Adrenal gland (tissue), 12 donors: ENCODE measurements around the gene EXOSC9. TPM values are rescaled to one million over a fixed set of nuclear protein-coding genes. Genes with fewer than 3 reads are reported as not detected.

Source experiments
- DNase-seq, 7 donors: peaks; one replicate each; pipeline ENCODE4 v3.0.0-alpha.2; 2019 to 2020
- H3K27ac ChIP-seq, 5 donors: fragments of 200-600 bp; sonication (generic) in 4 of 5; 1 replicate in 3 of 5; 2 replicates in 2 of 5; pipeline versions ENCODE4 v1.5.1 to v1.8.0; 2016 to 2020; ENCODE audit warnings: mild to moderate bottlenecking in 1 of 5
- H3K27me3 ChIP-seq: fragments of 200-600 bp; 2 replicates; pipeline ENCODE4 v1.8.0; 2021
- H3K36me3 ChIP-seq, 2 donors: fragments of 200-600 bp; replicated peaks in 1 of 2; 1 replicate in 1 of 2; 2 replicates in 1 of 2; pipeline versions ENCODE4 v1.5.1 to v1.8.0; 2018 to 2022
- H3K4me1 ChIP-seq, 2 donors: fragments of 200-600 bp; replicated peaks in 1 of 2; 1 replicate in 1 of 2; 2 replicates in 1 of 2; pipeline versions ENCODE4 v1.5.1 to v1.8.0; 2018 to 2021
- H3K4me3 ChIP-seq, 4 donors: fragments of 200-600 bp; sonication (generic) in 3 of 4; one replicate each; pipeline ENCODE4 v1.5.1; 2016 to 2018
- H3K9me3 ChIP-seq, 3 donors: fragments of 200-600 bp; sonication (generic) in 1 of 3; replicated peaks in 1 of 3; 1 replicate in 2 of 3; 2 replicates in 1 of 3; pipeline versions ENCODE4 v1.5.1 to v1.8.0; 2016 to 2021
- POLR2A ChIP-seq, 2 donors: fragments of 450-650 bp; IDR thresholded peaks; one replicate each; pipeline ENCODE4 v1.6.1; 2017; ENCODE audit warnings: antibody characterized with exemption in 2 of 2, mild to moderate bottlenecking in 2 of 2, moderate library complexity in 1 of 2
- WGBS, 4 donors: extraction: QIAGEN DNeasy Blood & Tissue Kit in 2 of 4; methylation state at CpG; one replicate each; pipeline versions ENCODE4 v1.1.5 to v1.1.7; 2013 to 2017; 5-methylcytosine and 5-hydroxymethylcytosine counted together
- intact Hi-C, 2 donors: fragments of 100-400 bp; cut with DNase I; formaldehyde crosslinking; loops; one replicate each; pipeline versions ENCODE4 v1.14.1 to v1.15.0; 2022 to 2023
- polyA plus RNA-seq, 3 donors: library from polyadenylated mRNA; stranded (reverse); fragments of 200-250 nt in 2 of 3; fragments of 350-450 nt in 1 of 3; fragmentation: Illumina TruSeq in 1 of 3; extraction: RNeasy Lipid Tissue Mini Kit (QIAGEN cat#74804) in 1 of 3; gene quantifications; one replicate each; pipeline ENCODE4 v1.2.3, GENCODE V29; 2013 to 2014
- total RNA-seq, 9 donors: library from RNA; depleted of rRNA in 4 of 9; stranded (reverse); fragments of >200 nt in 4 of 9; fragments of 120-200 nt in 1 of 9; fragmentation: NEBNext Ultra II Directional in 1 of 9; extraction: Animal tissue kit (Norgen Biotek cat#: 25700) in 1 of 9; gene quantifications; one replicate each; pipeline versions ENCODE4 v1.1.0 to v1.2.4, GENCODE V29; 2013 to 2023
- TF ChIP-seq, protein P1 (sequence below), 6 experiments: fragments of 450-650 bp in 4 of 6; fragments of 200-600 bp in 2 of 6; sonication (generic) in 1 of 6; IDR thresholded peaks; 1 replicate in 5 of 6; 2 replicates in 1 of 6; pipeline versions ENCODE4 v1.5.1 to v1.8.0; 2016 to 2021; ENCODE audit warnings: antibody characterized with exemption in 6 of 6, mild to moderate bottlenecking in 2 of 6, moderate library complexity in 1 of 6
- donor health status: healthy with polysubstance abuse.
- donor health status: Bipolar disorder and iron deficiency.
- donor health status: DM: yes; HTN: yes; CAD: no.
- donor health status: DM: no; HTN: no; CAD: no.
- donor health status: DM: no; HTN: no; CAD: no.
- donor health status: DM: yes; HTN: yes; CAD: no.

The EXOSC9 gene
- total and polyA plus RNA-seq, 12 donors, result 10.6 to 41.3 (median 22.1) TPM

DNA sequence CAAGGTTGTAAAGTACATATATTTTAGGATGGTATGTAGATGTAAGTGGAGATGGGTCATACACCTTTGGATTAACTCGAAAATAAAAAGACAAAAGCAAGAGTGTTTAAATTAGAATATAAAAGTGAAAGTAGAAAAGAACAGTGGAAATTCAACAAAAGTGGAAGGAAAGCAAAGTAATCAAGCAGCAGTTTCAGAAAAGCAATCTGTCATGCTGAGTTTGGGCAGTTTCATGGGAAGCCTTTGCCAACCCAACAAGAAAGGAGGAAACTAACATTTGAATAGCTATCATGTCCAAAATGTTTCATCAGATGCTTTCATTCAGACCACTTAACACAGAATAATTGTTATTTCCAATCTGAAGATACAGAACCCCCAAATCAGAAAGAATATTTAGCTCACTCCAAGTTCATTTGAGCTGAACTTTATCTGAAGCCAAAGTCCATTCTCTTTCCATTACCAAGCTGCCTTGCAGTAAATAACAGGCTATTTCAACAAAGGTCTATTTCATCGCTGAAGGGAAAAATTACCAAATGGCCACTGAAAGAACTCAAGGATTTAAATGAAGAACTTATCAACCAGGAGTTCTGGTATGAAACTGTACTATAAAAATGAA, 1.8 kb upstream of the EXOSC9 start:
- WGBS, 4 donors, result 73 to 76% (median 74%) methylated on average over 2 of the region's 2 CpGs
- Histone ChIP-seq H3K9me3 (no peaks in the 10 kb centered on the region), H3K4me3 (no peak overlapping the region), H3K27ac (no peak overlapping the region), H3K4me1 (peaks cover 0 to 10% of the 10 kb centered on the region in 2 donors), H3K36me3 (peaks cover 0 to 16% of the 10 kb centered on the region in 2 donors), H3K27me3 (no peaks in the 10 kb centered on the region)
- intact Hi-C loops, result no loop called here
- no peak for DNase-seq
- no peak for TF ChIP-seq POLR2A (IDR thresholded peaks at IDR 0.05)
- TF ChIP-seq, protein P1, sequence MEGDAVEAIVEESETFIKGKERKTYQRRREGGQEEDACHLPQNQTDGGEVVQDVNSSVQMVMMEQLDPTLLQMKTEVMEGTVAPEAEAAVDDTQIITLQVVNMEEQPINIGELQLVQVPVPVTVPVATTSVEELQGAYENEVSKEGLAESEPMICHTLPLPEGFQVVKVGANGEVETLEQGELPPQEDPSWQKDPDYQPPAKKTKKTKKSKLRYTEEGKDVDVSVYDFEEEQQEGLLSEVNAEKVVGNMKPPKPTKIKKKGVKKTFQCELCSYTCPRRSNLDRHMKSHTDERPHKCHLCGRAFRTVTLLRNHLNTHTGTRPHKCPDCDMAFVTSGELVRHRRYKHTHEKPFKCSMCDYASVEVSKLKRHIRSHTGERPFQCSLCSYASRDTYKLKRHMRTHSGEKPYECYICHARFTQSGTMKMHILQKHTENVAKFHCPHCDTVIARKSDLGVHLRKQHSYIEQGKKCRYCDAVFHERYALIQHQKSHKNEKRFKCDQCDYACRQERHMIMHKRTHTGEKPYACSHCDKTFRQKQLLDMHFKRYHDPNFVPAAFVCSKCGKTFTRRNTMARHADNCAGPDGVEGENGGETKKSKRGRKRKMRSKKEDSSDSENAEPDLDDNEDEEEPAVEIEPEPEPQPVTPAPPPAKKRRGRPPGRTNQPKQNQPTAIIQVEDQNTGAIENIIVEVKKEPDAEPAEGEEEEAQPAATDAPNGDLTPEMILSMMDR (IDR thresholded peaks at IDR 0.05), result no peak

DNA sequence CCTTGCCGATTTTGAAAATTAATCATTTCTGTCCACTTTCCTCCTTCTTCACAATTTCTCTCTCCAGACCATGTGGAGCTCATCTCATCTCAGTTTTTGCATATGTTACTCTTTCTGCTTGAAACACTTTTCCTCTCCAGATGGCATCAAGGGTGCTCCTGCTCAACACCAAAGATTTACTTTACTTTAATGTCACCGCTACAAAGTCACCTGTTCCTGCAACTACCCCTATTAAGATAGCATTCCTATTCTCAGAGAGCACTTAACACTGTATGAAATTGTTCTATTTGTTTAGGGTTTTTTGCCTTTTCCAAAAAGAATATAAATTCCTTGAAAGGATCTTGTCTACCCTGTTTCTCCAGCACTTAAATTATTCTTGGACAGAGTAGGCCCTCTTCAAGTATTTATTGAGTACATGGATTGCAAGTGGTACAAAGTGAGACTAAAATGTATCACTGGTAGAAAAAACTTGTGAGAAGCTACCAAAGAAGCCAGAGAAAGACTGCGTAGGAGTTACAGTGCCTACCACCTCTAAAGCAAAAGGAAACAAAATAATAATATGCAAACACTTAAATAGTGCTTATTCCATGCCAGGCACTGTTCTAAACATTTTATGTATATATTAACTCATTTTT, 1.1 kb upstream of the EXOSC9 start:
- Histone ChIP-seq H3K36me3 (peaks cover 0 to 23% of the 10 kb centered on the region in 2 donors), H3K4me1 (peaks cover 0 to 10% of the 10 kb centered on the region in 2 donors), H3K9me3 (no peaks in the 10 kb centered on the region), H3K4me3 (no peak overlapping the region), H3K27ac (peak overlapping the region in 1 of 5 donors; percentile 91), H3K27me3 (no peaks in the 10 kb centered on the region)
- WGBS, 4 donors, result 89 to 91% (median 89%) methylated on average over 3 of the region's 3 CpGs
- no peak for TF ChIP-seq POLR2A (IDR thresholded peaks at IDR 0.05)
- TF ChIP-seq, protein P1 (IDR thresholded peaks at IDR 0.05), result no peak
- intact Hi-C loops, result no loop called here
- no peak for DNase-seq

DNA sequence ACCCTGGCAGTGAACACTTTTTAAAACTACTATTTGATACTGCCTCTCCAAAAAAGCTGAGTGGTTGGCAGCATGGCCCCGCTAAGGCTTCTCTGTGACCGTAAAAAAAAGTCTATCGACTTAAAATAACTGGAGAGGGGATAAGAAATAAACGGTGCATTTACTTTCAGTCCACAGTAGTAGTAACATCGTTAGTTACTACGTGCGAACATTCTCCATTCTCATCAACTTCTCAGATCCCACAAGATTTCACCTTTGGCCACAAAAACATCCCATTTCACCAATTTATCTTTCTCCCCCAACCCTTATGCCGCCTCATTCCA, 524 bp upstream of the EXOSC9 start:
- peak overlapping the region in 3 of 4 donors; percentile 76 to 93 (median 88) for H3K4me3 ChIP-seq
- no peaks in the 10 kb centered on the region for H3K9me3 ChIP-seq
- H3K27me3 ChIP-seq, result no peaks in the 10 kb centered on the region
- WGBS, 4 donors, result 31 to 42% (median 36%) methylated on average over 8 of the region's 8 CpGs
- H3K4me1 ChIP-seq, result peaks cover 0 to 10% of the 10 kb centered on the region in 2 donors
- H3K27ac ChIP-seq, result peak overlapping the region; percentile 34 to 92 (median 90)
- TF ChIP-seq, protein P1 (IDR thresholded peaks at IDR 0.05), result no peak
- no peak for TF ChIP-seq POLR2A (IDR thresholded peaks at IDR 0.05)
- peaks cover 0 to 26% of the 10 kb centered on the region in 2 donors for H3K36me3 ChIP-seq
- DNase-seq, result no peak
- intact Hi-C loops, result no loop called here

DNA sequence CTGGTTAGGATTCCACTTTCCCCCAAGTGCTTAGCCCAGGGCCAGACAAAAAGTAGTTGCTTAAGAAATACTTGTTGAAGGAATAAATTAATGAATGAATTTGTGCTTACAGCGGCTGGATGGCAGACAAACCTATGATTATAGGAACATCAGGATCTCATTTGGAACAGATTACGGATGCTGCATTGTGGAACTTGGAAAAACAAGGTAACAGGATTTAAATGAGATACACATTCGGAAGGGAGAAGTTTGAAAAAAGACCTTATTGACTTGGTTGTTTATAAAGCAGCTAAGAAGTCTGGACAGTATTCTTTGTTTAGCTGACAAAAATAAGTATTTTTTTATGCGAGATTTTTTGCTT, 572 bp downstream of the EXOSC9 start:
- 17 to 26% (median 20%) methylated on average over 4 of the region's 4 CpGs for WGBS, 4 donors
- H3K36me3 ChIP-seq, result peaks cover 0 to 35% of the 10 kb centered on the region in 2 donors
- TF ChIP-seq POLR2A (IDR thresholded peaks at IDR 0.05), result no peak
- TF ChIP-seq, protein P1 (IDR thresholded peaks at IDR 0.05), result no peak
- H3K4me1 ChIP-seq, result peaks cover 0 to 10% of the 10 kb centered on the region in 2 donors
- peak overlapping the region in 1 of 5 donors; percentile 91 for H3K27ac ChIP-seq
- intact Hi-C loops, result no loop called here
- H3K4me3 ChIP-seq, result peak overlapping the region in 3 of 4 donors; percentile 52 to 93 (median 76)
- DNase-seq, result no peak
- H3K27me3 ChIP-seq, result no peaks in the 10 kb centered on the region
- no peaks in the 10 kb centered on the region for H3K9me3 ChIP-seq
